HT-29 (cell line): ENCODE results near the gene ITIH4. TPM values are rescaled to one million over a fixed set of nuclear protein-coding genes. Genes with fewer than 3 reads are reported as not detected.

Experiments
- DNase-seq: peaks from one replicate; pipeline ENCODE4 v3.0.0-alpha.2; 2015; ENCODE audit warnings: low spot score
- total RNA-seq: library from RNA; depleted of rRNA; stranded (reverse); fragments of >200 nt; shearing (Covaris generic); gene quantifications from 2 replicates; pipeline ENCODE4 v1.2.3, GENCODE V29; 2014; rRNA removed

Gene ITIH4
- 0.08 TPM in 1 of 2 replicates, not detected in the other for total RNA-seq

- no peak for DNase-seq
Measured at GRCh38 chr3:52830535-52831258, at the start of gene ITIH4. Gene ITIH4 (minus strand): TSS chr3:52830672. CDS start chr3:52830642, 30 bp downstream.

- no peak for DNase-seq
Measured at GRCh38 chr3:52880047-52880446, 49.6 kb upstream of the ITIH4 start.

- no peak for DNase-seq
Measured at GRCh38 chr3:52879581-52879980, 49.1 kb upstream of the ITIH4 start.

GRCh38 chr3:52879090-52879489, 48.6 kb upstream of the ITIH4 start:
- no peak for DNase-seq

- DNase-seq, result no peak
Measured at GRCh38 chr3:52877085-52877484, 46.6 kb upstream of the ITIH4 start.

GRCh38 chr3:52874864-52875587, 44.6 kb upstream of the ITIH4 start:
- no peak for DNase-seq

- DNase-seq, result no peak
Measured at GRCh38 chr3:52874160-52874701, 43.8 kb upstream of the ITIH4 start.

- no peak for DNase-seq
Measured at GRCh38 chr3:52873433-52874159, 43.1 kb upstream of the ITIH4 start.

GRCh38 chr3:52872245-52872644, 41.8 kb upstream of the ITIH4 start:
- no peak for DNase-seq

GRCh38 chr3:52871761-52872160, 41.3 kb upstream of the ITIH4 start:
- DNase-seq, result no peak

- DNase-seq, result no peak
Measured at GRCh38 chr3:52870471-52870870, 40.0 kb upstream of the ITIH4 start.

- DNase-seq, result no peak
Measured at GRCh38 chr3:52866427-52866826, 36.0 kb upstream of the ITIH4 start.

GRCh38 chr3:52865994-52866393, 35.5 kb upstream of the ITIH4 start:
- DNase-seq, result no peak

- no peak for DNase-seq
Measured at GRCh38 chr3:52860424-52860768, 29.9 kb upstream of the ITIH4 start.

- DNase-seq, result no peak
Measured at GRCh38 chr3:52859686-52860423, 29.4 kb upstream of the ITIH4 start.

GRCh38 chr3:52857864-52858263, 27.4 kb upstream of the ITIH4 start:
- no peak for DNase-seq

- no peak for DNase-seq
Measured at GRCh38 chr3:52857133-52857532, 26.7 kb upstream of the ITIH4 start.

GRCh38 chr3:52856666-52857065, 26.2 kb upstream of the ITIH4 start:
- DNase-seq, result no peak

GRCh38 chr3:52854013-52854412, 23.5 kb upstream of the ITIH4 start:
- no peak for DNase-seq

- DNase-seq, result no peak
Measured at GRCh38 chr3:52852419-52852818, 21.9 kb upstream of the ITIH4 start.

- DNase-seq, result peak; percentile 56
Measured at GRCh38 chr3:52851348-52851747, 20.9 kb upstream of the ITIH4 start.

GRCh38 chr3:52849656-52850055, 19.2 kb upstream of the ITIH4 start:
- no peak for DNase-seq
